ENCODE measurements around the gene MSL3B. TPM values are rescaled to one million over a fixed set of nuclear protein-coding genes. Genes with fewer than 3 reads are reported as not detected.

The MSL3B gene

DNA sequence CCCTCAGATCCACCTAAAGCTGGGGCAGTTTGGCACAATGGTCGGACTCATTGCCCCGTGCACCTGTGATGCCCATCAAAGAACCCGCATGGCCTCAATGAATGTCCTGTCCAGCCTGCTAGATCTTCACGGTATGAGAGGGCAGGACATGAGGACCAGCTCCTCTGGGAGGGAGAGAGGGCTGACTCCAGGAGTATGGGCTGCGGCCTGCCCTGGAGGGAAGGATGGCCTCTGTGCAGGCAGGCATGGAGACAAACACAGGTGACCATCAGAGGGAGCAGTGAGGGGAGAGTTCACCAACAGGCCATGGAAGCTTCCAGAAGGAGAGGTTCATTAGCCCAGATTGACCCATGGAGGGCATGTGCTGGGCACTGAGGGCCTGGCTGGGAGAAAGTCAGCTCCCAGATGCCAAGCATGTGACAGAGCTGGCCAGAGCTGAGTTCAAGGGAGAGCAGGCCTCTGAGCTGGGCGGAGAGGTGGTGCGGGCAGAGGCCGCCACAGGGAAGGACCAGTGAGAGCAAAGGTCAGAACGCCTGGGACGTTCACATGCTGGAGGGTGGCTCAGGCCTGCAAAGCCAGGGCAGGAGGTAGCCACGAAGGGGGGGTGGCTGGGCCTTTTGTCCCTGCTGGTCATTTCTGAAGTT is 50.1 kb downstream of the MSL3B start:
- peak in 2 of 3 donors; percentile 52 to 57 for DNase-seq
- H3K27me3 ChIP-seq: no peaks in the 10 kb centered on the region
- H3K27ac ChIP-seq: no peak overlapping the region
- no peak for TF ChIP-seq POLR2A (IDR thresholded peaks at IDR 0.05)
- TF ChIP-seq, protein P1, sequence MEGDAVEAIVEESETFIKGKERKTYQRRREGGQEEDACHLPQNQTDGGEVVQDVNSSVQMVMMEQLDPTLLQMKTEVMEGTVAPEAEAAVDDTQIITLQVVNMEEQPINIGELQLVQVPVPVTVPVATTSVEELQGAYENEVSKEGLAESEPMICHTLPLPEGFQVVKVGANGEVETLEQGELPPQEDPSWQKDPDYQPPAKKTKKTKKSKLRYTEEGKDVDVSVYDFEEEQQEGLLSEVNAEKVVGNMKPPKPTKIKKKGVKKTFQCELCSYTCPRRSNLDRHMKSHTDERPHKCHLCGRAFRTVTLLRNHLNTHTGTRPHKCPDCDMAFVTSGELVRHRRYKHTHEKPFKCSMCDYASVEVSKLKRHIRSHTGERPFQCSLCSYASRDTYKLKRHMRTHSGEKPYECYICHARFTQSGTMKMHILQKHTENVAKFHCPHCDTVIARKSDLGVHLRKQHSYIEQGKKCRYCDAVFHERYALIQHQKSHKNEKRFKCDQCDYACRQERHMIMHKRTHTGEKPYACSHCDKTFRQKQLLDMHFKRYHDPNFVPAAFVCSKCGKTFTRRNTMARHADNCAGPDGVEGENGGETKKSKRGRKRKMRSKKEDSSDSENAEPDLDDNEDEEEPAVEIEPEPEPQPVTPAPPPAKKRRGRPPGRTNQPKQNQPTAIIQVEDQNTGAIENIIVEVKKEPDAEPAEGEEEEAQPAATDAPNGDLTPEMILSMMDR (IDR thresholded peaks at IDR 0.05): no peak
- no peak overlapping the region for H3K4me3 ChIP-seq
- H3K36me3 ChIP-seq: no peaks in the 10 kb centered on the region
- no peaks in the 10 kb centered on the region for H3K9me3 ChIP-seq
- H3K4me1 ChIP-seq: no peaks in the 10 kb centered on the region

DNA sequence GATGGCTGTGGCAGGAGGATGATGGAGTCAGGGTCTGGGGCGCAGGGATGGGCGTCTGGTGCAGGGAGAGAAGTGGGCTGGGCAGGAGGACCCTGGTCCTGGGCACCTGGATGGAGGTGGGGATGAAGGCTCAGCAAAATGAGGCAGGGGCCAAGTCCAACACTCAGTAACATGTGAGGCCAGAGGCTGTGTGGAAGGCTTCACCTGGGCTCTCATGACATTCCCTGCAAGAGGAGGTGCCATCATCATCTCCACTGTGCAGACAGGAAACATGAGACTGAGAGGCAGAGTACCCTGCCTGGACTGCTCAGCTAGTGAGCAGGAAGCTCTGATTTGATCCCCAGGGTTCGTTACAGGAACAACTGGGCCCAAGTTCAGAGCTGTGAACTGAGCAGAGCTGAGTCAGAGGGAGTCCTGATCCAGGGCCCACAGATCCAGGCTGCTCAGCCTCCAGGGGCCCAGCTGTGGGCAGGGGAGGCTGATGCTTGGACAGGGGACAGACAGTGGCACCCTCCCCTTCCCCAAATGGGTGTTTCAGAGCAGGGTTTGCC is 50.8 kb downstream of the MSL3B start:
- TF ChIP-seq, protein P1 (IDR thresholded peaks at IDR 0.05): no peak
- no peak for TF ChIP-seq POLR2A (IDR thresholded peaks at IDR 0.05)
- peak in 2 of 3 donors; percentile 25 to 43 for DNase-seq
- H3K36me3 ChIP-seq: no peaks in the 10 kb centered on the region
- no peaks in the 10 kb centered on the region for H3K27me3 ChIP-seq
- H3K9me3 ChIP-seq: no peaks in the 10 kb centered on the region
- H3K4me3 ChIP-seq: no peak overlapping the region
- H3K27ac ChIP-seq: no peak overlapping the region
- no peaks in the 10 kb centered on the region for H3K4me1 ChIP-seq

GRCh38 chr2:233816771-233817170 is 51.4 kb downstream of the MSL3B start:
- H3K36me3 ChIP-seq: no peaks in the 10 kb centered on the region
- H3K4me1 ChIP-seq: no peaks in the 10 kb centered on the region
- peak in 2 of 3 donors; percentile 9 to 23 for DNase-seq
- H3K9me3 ChIP-seq: no peaks in the 10 kb centered on the region
- no peak overlapping the region for H3K27ac ChIP-seq
- H3K4me3 ChIP-seq: no peak overlapping the region
- no peak for TF ChIP-seq POLR2A (IDR thresholded peaks at IDR 0.05)
- TF ChIP-seq, protein P1 (IDR thresholded peaks at IDR 0.05): no peak
- H3K27me3 ChIP-seq: no peaks in the 10 kb centered on the region

- no peaks in the 10 kb centered on the region for H3K36me3 ChIP-seq
- no peak overlapping the region for H3K27ac ChIP-seq
- no peak for TF ChIP-seq POLR2A (IDR thresholded peaks at IDR 0.05)
- TF ChIP-seq, protein P1 (IDR thresholded peaks at IDR 0.05): no peak
- H3K4me1 ChIP-seq: no peaks in the 10 kb centered on the region
- H3K27me3 ChIP-seq: no peaks in the 10 kb centered on the region
- peak in 1 of 3 donors; percentile 21 for DNase-seq
- H3K9me3 ChIP-seq: no peaks in the 10 kb centered on the region
- H3K4me3 ChIP-seq: no peak overlapping the region
Measured at GRCh38 chr2:233816334-233816733, 51.9 kb downstream of the MSL3B start.

- H3K36me3 ChIP-seq: no peaks in the 10 kb centered on the region
- H3K4me3 ChIP-seq: no peak overlapping the region
- no peaks in the 10 kb centered on the region for H3K27me3 ChIP-seq
- H3K9me3 ChIP-seq: no peaks in the 10 kb centered on the region
- TF ChIP-seq, protein P1 (IDR thresholded peaks at IDR 0.05): no peak
- no peak for TF ChIP-seq POLR2A (IDR thresholded peaks at IDR 0.05)
- no peaks in the 10 kb centered on the region for H3K4me1 ChIP-seq
- no peak overlapping the region for H3K27ac ChIP-seq
- no peak for DNase-seq
Measured at GRCh38 chr2:233815861-233816260, 52.3 kb downstream of the MSL3B start.

Other genes with a start within 250 kb of the MSL3B start
- 100 to 1,000 TPM in 1 of 4 donors, 10 to 100 TPM in 3; 19.0 to 168 (median 71.8) TPM for gene UGT1A10, start 231.9 kb downstream of the MSL3B start, total RNA-seq
- 10 to 100 TPM in 3 of 4 donors, 1 to 10 TPM in 1; 4.1 to 17.3 (median 14.1) TPM for gene UGT1A9, start 196.5 kb downstream of the MSL3B start, total RNA-seq
- 10 to 100 TPM in 3 of 4 donors, 1 to 10 TPM in 1; 8.3 to 33.9 (median 25.0) TPM for gene UGT1A7, start 186.5 kb downstream of the MSL3B start, total RNA-seq
- gene UGT1A6, start 175.5 kb downstream of the MSL3B start, total RNA-seq: 10 to 100 TPM in 3 of 4 donors, not detected in 1; 37.7 to 57.4 (median 46.0) TPM
- 10 to 100 TPM in 2 of 4 donors, 1 to 10 TPM in 1, not detected in 1; 7.2 to 24.2 (median 15.0) TPM for gene UGT1A5, start 155.5 kb downstream of the MSL3B start, total RNA-seq
- gene UGT1A4, start 149.7 kb downstream of the MSL3B start, total RNA-seq: 10 to 100 TPM in 2 of 4 donors, 1 to 10 TPM in 1, not detected in 1; 7.5 to 12.9 (median 12.3) TPM
- 10 to 100 TPM in 1 of 4 donors, 1 to 10 TPM in 2, not detected in 1; 5.8 to 21.7 (median 6.3) TPM for gene UGT1A3, start 139.3 kb downstream of the MSL3B start, total RNA-seq
- 10 to 100 TPM in 3 of 4 donors, 1 to 10 TPM in 1; 1.7 to 72.9 (median 26.9) TPM for gene UGT1A1, start 108.1 kb downstream of the MSL3B start, total RNA-seq
- 1 to 10 TPM in 1 of 4 donors, under 1 TPM in 2, not detected in 1; 0.27 to 1.6 (median 0.35) TPM for gene MROH2A, start 90.1 kb downstream of the MSL3B start, total RNA-seq
- 10 to 100 TPM in 1 of 4 donors, 1 to 10 TPM in 3; 2.1 to 10.7 (median 6.1) TPM for gene HJURP, start 13.9 kb downstream of the MSL3B start, total RNA-seq
- gene TRPM8, start 49.0 kb upstream of the MSL3B start, total RNA-seq: not detected
- gene SPP2, start 182.3 kb upstream of the MSL3B start, total RNA-seq: not detected

Data from Peyer's patch (tissue), 4 donors.